SK-N-MC (cell line): ENCODE data around the gene AACS.

Source experiments
- EZH2 ChIP-seq: fragments of 200-600 bp; sonication (generic); IDR thresholded peaks from one replicate; pipeline ENCODE4 v1.6.1; 2017; ENCODE audit warnings: antibody characterized with exemption
- FOXP2 ChIP-seq: optimal IDR thresholded peaks from 2 replicates; pipeline ENCODE3; 2011; ENCODE audit warnings: mild to moderate bottlenecking, moderate library complexity; ENCODE audit not compliant: insufficient read depth; ENCODE audit errors: extremely low read length, control extremely low read depth
- POLR2AphosphoS5 ChIP-seq: IDR thresholded peaks from 2 replicates; pipeline ENCODE4 v1.6.1; 2012; ENCODE audit warnings: mild to moderate bottlenecking, low read depth, low read length, borderline replicate concordance

GRCh38 chr12:125097427-125097826 lies 32.2 kb downstream of the AACS start:
- TF ChIP-seq POLR2AphosphoS5 = no peak
- TF ChIP-seq EZH2 = no peak
- no peak for TF ChIP-seq FOXP2
